GM12878 (cell line): Measurements from ENCODE around the gene FOXP1. TPM values are rescaled to one million over a fixed set of nuclear protein-coding genes. Genes with fewer than 3 reads are reported as not detected.

Experiments
- ATAC-seq: fragments of 200-7000 bp; cut with Tn5 transposase; 3 replicates; pipeline ENCODE4 v1.9.1; 2020; ENCODE audit warnings: mild to moderate bottlenecking, moderate library complexity
- BruUV-seq: library from RNA; stranded (reverse); fragments of 400-500 nt; replicated peaks from 2 replicates; lab custom pipeline; 2021; lab: Mats Ljungman, UMichigan
- CTCF ChIA-PET: fragments of 300-600 bp; sonication (Branson Sonifier 250); formaldehyde crosslinking; extraction: SDS; loops from one replicate; lab custom pipeline; 2021; ENCODE audit warnings: inconsistent platforms; lab: Yijun Ruan, JAX
- POLR2A ChIA-PET: fragments of 350-600 bp; formaldehyde crosslinking; extraction: SDS; loops from one replicate; lab custom pipeline; 2021; ENCODE audit warnings: inconsistent platforms; lab: Charles Lee
- RAD21 ChIA-PET: fragments of 300-600 bp; sonication (Branson Sonifier 250); formaldehyde crosslinking; loops from one replicate; lab custom pipeline; 2023; ENCODE audit warnings: antibody characterized with exemption; ENCODE audit not compliant: unreplicated experiment; lab: Charles Lee
- SMC1A ChIA-PET: fragments of 300-600 bp; sonication (Branson Sonifier 250); formaldehyde crosslinking; loops from one replicate; lab custom pipeline; 2023; ENCODE audit not compliant: unreplicated experiment, uncharacterized antibody; lab: Charles Lee
- DNase-seq: peaks from one replicate; pipeline ENCODE4 v3.0.0-alpha.2; 2011; ENCODE audit warnings: low read depth, low spot score
- FAIRE-seq: peaks from 3 replicates; lab custom pipeline; 2011; peaks lifted over from hg19 to GRCh38; lab: Jason Lieb, UNC
- H2AFZ ChIP-seq: 2 replicates; pipeline ENCODE4 v1.6.0; 2011; ENCODE audit warnings: low read depth, low read length, control low read depth; ENCODE audit not compliant: control insufficient read depth
- H3K27ac ChIP-seq: 2 replicates; pipeline ENCODE4 v1.5.1; 2011; ENCODE audit warnings: control low read depth; ENCODE audit not compliant: control insufficient read depth, insufficient read depth
- H3K27me3 ChIP-seq, 2 experiments: replicated peaks in 1 of 2; 2 replicates each; pipeline versions ENCODE4 v1.6.0 to v1.6.1; 2011; ENCODE audit warnings: low read length in 1 of 2; ENCODE audit not compliant: control insufficient read depth in 2 of 2, insufficient read depth in 2 of 2
- H3K36me3 ChIP-seq, 2 experiments: 2 replicates each; pipeline ENCODE4 v1.5.1; 2011; ENCODE audit warnings: low read length in 1 of 2; ENCODE audit not compliant: control insufficient read depth in 2 of 2, insufficient read depth in 2 of 2
- H3K4me1 ChIP-seq: 2 replicates; pipeline ENCODE4 v1.6.1; 2011; ENCODE audit warnings: mild to moderate bottlenecking, low read length, moderate library complexity, mixed read lengths; ENCODE audit not compliant: control insufficient read depth, insufficient read depth
- H3K4me2 ChIP-seq: 2 replicates; pipeline ENCODE4 v1.6.0; 2011; ENCODE audit warnings: control low read depth; ENCODE audit not compliant: control insufficient read depth, insufficient read depth
- H3K4me3 ChIP-seq: fragments of 200-600 bp; sonication (generic); 2 replicates; pipeline ENCODE4 v1.5.1; 2016
- H3K79me2 ChIP-seq: 2 replicates; pipeline ENCODE4 v1.6.0; 2011; ENCODE audit warnings: low read length; ENCODE audit not compliant: control insufficient read depth, insufficient read depth
- H3K9ac ChIP-seq: 2 replicates; pipeline ENCODE4 v1.8.0; 2011; ENCODE audit warnings: low read length, control low read depth, mixed read lengths; ENCODE audit not compliant: control insufficient read depth, insufficient read depth
- H3K9me3 ChIP-seq: replicated peaks from 3 replicates; pipeline ENCODE4 v1.5.1; 2011; ENCODE audit warnings: mild to moderate bottlenecking, low read length; ENCODE audit not compliant: control insufficient read depth, insufficient read depth
- H4K20me1 ChIP-seq: 2 replicates; pipeline ENCODE4 v1.6.0; 2011; ENCODE audit not compliant: control insufficient read depth, insufficient read depth
- ATF2 ChIP-seq: IDR thresholded peaks from 2 replicates; pipeline ENCODE4 v1.6.1; 2012; ENCODE audit warnings: low read length, inconsistent platforms
- BHLHE40 ChIP-seq, 2 experiments: fragments of 450-650 bp in 1 of 2; IDR thresholded peaks; 2 replicates each; pipeline ENCODE4 v1.6.1; 2011 to 2017; ENCODE audit warnings: low read depth in 2 of 2, borderline replicate concordance in 1 of 2, improper control_type of control experiment in 1 of 2, low read length in 1 of 2, mild to moderate bottlenecking in 1 of 2
- CREM ChIP-seq: IDR thresholded peaks from 2 replicates; pipeline ENCODE4 v1.6.1; 2014; ENCODE audit warnings: antibody characterized with exemption, low read depth
- EP300 ChIP-seq, 2 experiments: fragments of 150-350 bp in 1 of 2; IDR thresholded peaks; 2 replicates each; pipeline ENCODE4 v1.6.1; 2011 to 2012; ENCODE audit warnings: low read depth in 2 of 2, low read length in 2 of 2, borderline replicate concordance in 1 of 2, improper control_type of control experiment in 1 of 2, inconsistent platforms in 1 of 2; ENCODE audit not compliant: control insufficient read depth in 1 of 2
- JUNB ChIP-seq: IDR thresholded peaks from 2 replicates; pipeline ENCODE4 v1.6.1; 2016; ENCODE audit warnings: antibody characterized with exemption, mild to moderate bottlenecking
- MEF2A ChIP-seq: IDR thresholded peaks from 2 replicates; pipeline ENCODE4 v1.6.1; 2011; ENCODE audit warnings: low read depth, mild to moderate bottlenecking, low read length, moderate library complexity; ENCODE audit not compliant: insufficient read depth
- MXI1 ChIP-seq: fragments of 150-350 bp; IDR thresholded peaks from 2 replicates; pipeline ENCODE4 v1.6.1; 2011; ENCODE audit warnings: low read depth, mild to moderate bottlenecking, inconsistent platforms, low read length, improper control_type of control experiment
- NKRF ChIP-seq: fragments of 450-650 bp; conservative IDR thresholded peaks from 2 replicates; pipeline ENCODE4 v1.6.1; 2017; ENCODE audit warnings: mild to moderate bottlenecking, moderate library complexity
- NR2C1 ChIP-seq: fragments of 450-650 bp; IDR thresholded peaks from 2 replicates; pipeline ENCODE4 v1.6.1; 2017; ENCODE audit warnings: antibody characterized with exemption, mild to moderate bottlenecking, moderate library complexity
- PAX5 ChIP-seq: IDR thresholded peaks from 2 replicates; pipeline ENCODE4 v1.6.1; 2011; ENCODE audit warnings: low read depth, low read length, borderline replicate concordance
- RB1 ChIP-seq: fragments of 450-650 bp; formaldehyde crosslinking; IDR thresholded peaks from 2 replicates; pipeline ENCODE4 v1.6.1; 2017; ENCODE audit warnings: mild to moderate bottlenecking, borderline replicate concordance
- RUNX3 ChIP-seq: IDR thresholded peaks from 2 replicates; pipeline ENCODE4 v1.6.1; 2012; ENCODE audit warnings: low read length, inconsistent platforms
- SKIL ChIP-seq: fragments of 450-650 bp; IDR thresholded peaks from 2 replicates; pipeline ENCODE4 v1.6.1; 2017; ENCODE audit warnings: mild to moderate bottlenecking, low read depth, inconsistent platforms; ENCODE audit not compliant: poor library complexity, severe bottlenecking
- SREBF2 ChIP-seq: IDR thresholded peaks from 2 replicates; pipeline ENCODE4 v1.6.1; 2012; ENCODE audit warnings: mild to moderate bottlenecking, low read length
- SUZ12 ChIP-seq: fragments of 200-600 bp; sonication (generic); IDR thresholded peaks from one replicate; pipeline ENCODE4 v1.6.1; 2018; ENCODE audit warnings: antibody characterized with exemption, mild to moderate bottlenecking; ENCODE audit not compliant: unreplicated experiment
- USF2 ChIP-seq: IDR thresholded peaks from 2 replicates; pipeline ENCODE4 v1.6.1; 2011; ENCODE audit warnings: low read depth, low read length, improper control_type of control experiment, borderline replicate concordance
- WGBS: methylation state at CpG from one replicate; pipeline ENCODE4 v1.1.6; 2016; ENCODE audit warnings: low lambda C conversion rate; ENCODE audit not compliant: insufficient replicate concordance, insufficient coverage; ENCODE audit errors: missing lambda C conversion rate; 5-methylcytosine and 5-hydroxymethylcytosine counted together
- in situ Hi-C: fragments of 300-500 bp; cut with MboI; formaldehyde crosslinking; loops from 9 replicates; pipeline ENCODE4 v1.14.3; 2018; ENCODE audit warnings: mixed read lengths
- intact Hi-C: fragments of 100-400 bp; cut with micrococcal nuclease; formaldehyde crosslinking; loops from one replicate; pipeline ENCODE4 v1.14.2; 2022; ENCODE audit not compliant: unreplicated experiment
- polyA plus RNA-seq, 11 experiments: library from polyadenylated mRNA; depleted of rRNA in 4 of 11; unstranded in 6 of 11; stranded (reverse) in 5 of 11; fragments of >200 nt; fragmentation: Nextera tagmentation in 4 of 11; fragmentation: Illumina TruSeq in 1 of 11; extraction: Ambion mirVana in 4 of 11; extraction: Trizol in 1 of 11; gene quantifications; 1 replicate in 1 of 11; 2 replicates in 10 of 11; pipeline versions ENCODE4 v1.2.1 to v1.2.3, GENCODE V29; 2011 to 2016; ENCODE audit warnings: inconsistent platforms in 2 of 11, missing spikeins in 2 of 11, low read depth in 1 of 11
- total RNA-seq, 4 experiments: library from RNA; depleted of rRNA in 3 of 4; stranded (reverse); fragments of >200 nt in 3 of 4; fragmentation: Illumina TruSeq in 1 of 4; extraction: Trizol in 1 of 4; gene quantifications; 2 replicates each; pipeline versions ENCODE4 v1.2.1 to v1.2.3, GENCODE V29; 2013 to 2021

Gene FOXP1
- total and polyA plus RNA-seq, 10 of the 15 experiments (the other 5 are each of a cell fraction or from before 2014, with no cell fraction given): 0.05 to 1.6 (median 0.20) TPM; not detected in 1

GRCh38 chr3:71083726-71084131 is 499.8 kb downstream of the FOXP1 start:
- ChIA-PET SMC1A (no interaction called here), CTCF (interaction anchor here (0.6 kb wide), 1 partner anchor 531 kb away, joined by 3 read pairs; no protein-coding TSS in a partner anchor), RAD21 (no interaction called here), POLR2A (no interaction called here)
- Histone ChIP-seq H3K4me3 (no peak overlapping the region), H2AFZ (no peak overlapping the region), H3K27ac (no peak overlapping the region), H4K20me1 (no peaks in the 10 kb centered on the region), H3K9ac (no peak overlapping the region), H3K9me3 (peaks cover 2% of the 10 kb centered on the region; the same call in 1 of the 3 replicates), H3K36me3 (no peaks in the 10 kb centered on the region), H3K4me1 (peaks cover 20% of the 10 kb centered on the region), H3K79me2 (no peaks in the 10 kb centered on the region), H3K27me3 (peaks cover 0 to 2% of the 10 kb centered on the region in 2 experiments; a peak in 1 of 4 replicates), H3K4me2 (no peak overlapping the region)
- 5% methylated on average over 3 of the region's 3 CpGs for WGBS
- peak; percentile 25 for DNase-seq
- peak; percentile 24; the same call in 2 of the 3 replicates for ATAC-seq
- no TSS peak for BruUV-seq
- intact Hi-C loops: no loop called here
- in situ Hi-C loops: loop anchor here (10.0 kb wide), 1 partner anchor 311 kb away; no protein-coding TSS in a partner anchor
- no peak for FAIRE-seq
- no peak for TF ChIP-seq USF2
- TF ChIP-seq RUNX3: peak; percentile 86
- TF ChIP-seq SUZ12: no peak
- TF ChIP-seq BHLHE40 (IDR thresholded peaks at IDR 0.05; ENCODE audit: borderline replicate concordance in 1 of 2, low read depth in 2 of 2, low read length in 1 of 2): no peak
- TF ChIP-seq MEF2A: 0 out of 2 replicates have a peak, but pooled peaks have one; percentile 47
- peak; percentile 57; the same call in 1 of the 2 replicates for TF ChIP-seq PAX5
- TF ChIP-seq CREM: peak; percentile 53; the same call in 1 of the 2 replicates
- no peak for TF ChIP-seq RB1
- TF ChIP-seq SKIL: no peak
- TF ChIP-seq ATF2: peak; percentile 82; the same call in 1 of the 2 replicates
- peak; percentile 51; the same call in 1 of the 2 replicates for TF ChIP-seq JUNB
- no peak for TF ChIP-seq NKRF
- no peak for TF ChIP-seq MXI1
- no peak for TF ChIP-seq SREBF2
- no peak for TF ChIP-seq NR2C1
- no peak for TF ChIP-seq EP300 (IDR thresholded peaks at IDR 0.05; ENCODE audit: borderline replicate concordance in 1 of 2, control insufficient read depth in 1 of 2, low read depth in 2 of 2, low read length in 2 of 2)
